ENCODE results near the gene PPOX.

DNA sequence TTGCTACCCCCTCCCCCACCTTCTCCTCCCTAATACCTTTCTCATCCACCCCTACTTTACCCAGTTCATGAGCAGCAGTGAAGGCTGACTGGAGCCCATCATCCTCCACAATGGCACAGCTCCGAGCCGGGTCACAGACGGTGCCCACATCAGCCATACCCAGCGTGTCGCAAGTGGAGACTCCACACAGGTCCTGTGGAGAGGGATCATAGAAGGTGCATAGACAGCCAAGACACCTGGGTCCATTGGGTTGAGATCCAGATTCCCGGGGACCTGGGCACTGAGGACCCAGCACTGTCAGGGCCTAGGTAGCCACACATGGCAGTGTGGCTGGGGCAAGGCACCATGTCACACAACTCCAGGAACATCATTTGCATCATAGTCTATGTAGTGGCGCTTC lies 29.9 kb downstream of the PPOX start:
- TF ChIP-seq EZH2phosphoT487 (IDR thresholded peaks at IDR 0.05; ENCODE audit: low read depth): no peak
- TF ChIP-seq, protein P1, sequence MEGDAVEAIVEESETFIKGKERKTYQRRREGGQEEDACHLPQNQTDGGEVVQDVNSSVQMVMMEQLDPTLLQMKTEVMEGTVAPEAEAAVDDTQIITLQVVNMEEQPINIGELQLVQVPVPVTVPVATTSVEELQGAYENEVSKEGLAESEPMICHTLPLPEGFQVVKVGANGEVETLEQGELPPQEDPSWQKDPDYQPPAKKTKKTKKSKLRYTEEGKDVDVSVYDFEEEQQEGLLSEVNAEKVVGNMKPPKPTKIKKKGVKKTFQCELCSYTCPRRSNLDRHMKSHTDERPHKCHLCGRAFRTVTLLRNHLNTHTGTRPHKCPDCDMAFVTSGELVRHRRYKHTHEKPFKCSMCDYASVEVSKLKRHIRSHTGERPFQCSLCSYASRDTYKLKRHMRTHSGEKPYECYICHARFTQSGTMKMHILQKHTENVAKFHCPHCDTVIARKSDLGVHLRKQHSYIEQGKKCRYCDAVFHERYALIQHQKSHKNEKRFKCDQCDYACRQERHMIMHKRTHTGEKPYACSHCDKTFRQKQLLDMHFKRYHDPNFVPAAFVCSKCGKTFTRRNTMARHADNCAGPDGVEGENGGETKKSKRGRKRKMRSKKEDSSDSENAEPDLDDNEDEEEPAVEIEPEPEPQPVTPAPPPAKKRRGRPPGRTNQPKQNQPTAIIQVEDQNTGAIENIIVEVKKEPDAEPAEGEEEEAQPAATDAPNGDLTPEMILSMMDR (IDR thresholded peaks at IDR 0.05; ENCODE audit: low read depth, low read length): no peak

Measured in OCI-LY3 (cell line).